ENCODE data around the gene SBF2.

SBF2 gene

GRCh38 chr11:9971894-9972293 is 322.1 kb downstream of the SBF2 start:
- no peak for DNase-seq (ENCODE audit: low spot score)
- Histone ChIP-seq H3K4me3 (no peak overlapping the region), H3K27ac (no peak overlapping the region)
- TF ChIP-seq CTCF (IDR thresholded peaks at IDR 0.05): no peak

- Histone ChIP-seq H3K27ac (no peak overlapping the region), H3K4me3 (no peak overlapping the region)
- no peak for TF ChIP-seq CTCF (IDR thresholded peaks at IDR 0.05)
- DNase-seq (ENCODE audit: low spot score): no peak
These were observed 325.0 kb downstream of the SBF2 start for GRCh38 chr11:9969068-9969467.

GRCh38 chr11:9962722-9963121 is 331.3 kb downstream of the SBF2 start:
- TF ChIP-seq CTCF (IDR thresholded peaks at IDR 0.05): no peak
- Histone ChIP-seq H3K27ac (no peak overlapping the region), H3K4me3 (no peak overlapping the region)
- no peak for DNase-seq (ENCODE audit: low spot score)

- TF ChIP-seq CTCF (IDR thresholded peaks at IDR 0.05): no peak
- H3K27ac ChIP-seq: no peak overlapping the region
- no peak for DNase-seq (ENCODE audit: low spot score)
- H3K4me3 ChIP-seq: no peak overlapping the region
These were observed 336.9 kb downstream of the SBF2 start for GRCh38 chr11:9957072-9957471.

- Histone ChIP-seq H3K4me3 (no peak overlapping the region), H3K27ac (no peak overlapping the region)
- DNase-seq (ENCODE audit: low spot score): no peak
- TF ChIP-seq CTCF (IDR thresholded peaks at IDR 0.05): no peak
These were observed 337.5 kb downstream of the SBF2 start for GRCh38 chr11:9956483-9956882.

- DNase-seq (ENCODE audit: low spot score): no peak
- TF ChIP-seq CTCF (IDR thresholded peaks at IDR 0.05): no peak
- no peak overlapping the region for H3K27ac ChIP-seq
- H3K4me3 ChIP-seq: no peak overlapping the region
These were observed 338.6 kb downstream of the SBF2 start for GRCh38 chr11:9955391-9955790.

GRCh38 chr11:9953994-9954626 is 339.9 kb downstream of the SBF2 start:
- no peak overlapping the region for H3K4me3 ChIP-seq
- H3K27ac ChIP-seq: no peak overlapping the region
- TF ChIP-seq CTCF (IDR thresholded peaks at IDR 0.05): no peak
- DNase-seq (ENCODE audit: low spot score): no peak
